Breast epithelium (tissue), 3 donors: ENCODE data around the gene MUC5AC.

ENCODE experiments used
- CTCF ChIP-seq, 3 donors: fragments of 450-650 bp; IDR thresholded peaks; one replicate each; pipeline ENCODE4 v1.5.1; 2016 to 2017; ENCODE audit warnings: antibody characterized with exemption in 3 of 3, mild to moderate bottlenecking in 3 of 3, moderate library complexity in 3 of 3
- POLR2A ChIP-seq: fragments of 450-650 bp; IDR thresholded peaks from one replicate; pipeline ENCODE4 v1.6.1; 2016; ENCODE audit warnings: antibody characterized with exemption, mild to moderate bottlenecking, moderate library complexity
- POLR2AphosphoS5 ChIP-seq, 3 donors: sonication (generic); formaldehyde crosslinking; IDR thresholded peaks; one replicate each; pipeline ENCODE4 v1.6.1; 2017; ENCODE audit warnings: antibody characterized with exemption in 3 of 3

GRCh38 chr11:1231396-1232020, 73.8 kb downstream of the MUC5AC start:
- TF ChIP-seq CTCF (IDR thresholded peaks at IDR 0.05), result no peak
- TF ChIP-seq POLR2A, result no peak
- TF ChIP-seq POLR2AphosphoS5 (IDR thresholded peaks at IDR 0.05), result no peak
